Measurements from ENCODE around the gene TMEM217.

TMEM217 gene

GRCh38 chr6:37237789-37238188 lies 20.2 kb downstream of the TMEM217 start:
- Histone ChIP-seq H3K79me2 (ENCODE audit: insufficient read depth, low read length) (no peaks in the 10 kb centered on the region), H3K4me2 (ENCODE audit: low read length) (no peak overlapping the region), H3F3A (ENCODE audit: insufficient read depth, low read length) (no peaks in the 10 kb centered on the region), H3K9me3 (ENCODE audit: low read length) (no peaks in the 10 kb centered on the region), H3K36me3 (ENCODE audit: insufficient read depth, low read length) (no peaks in the 10 kb centered on the region), H3K9me2 (ENCODE audit: low read depth, low read length) (no peaks in the 10 kb centered on the region), H3K9ac (ENCODE audit: low read length) (no peak overlapping the region), H2AFZ (ENCODE audit: low read length) (no peak overlapping the region), H3K4me3 (ENCODE audit: low read depth, low read length, poor library complexity, severe bottlenecking) (no peak overlapping the region), H3K27me3 (ENCODE audit: insufficient read depth, low read length) (no peaks in the 10 kb centered on the region), H4K20me1 (ENCODE audit: insufficient read depth, low read length) (no peaks in the 10 kb centered on the region), H3K4me1 (ENCODE audit: insufficient read depth, low read length, severe bottlenecking) (peaks cover 12% of the 10 kb centered on the region), H3K27ac (ENCODE audit: low read depth, low read length, poor library complexity, severe bottlenecking) (no peak overlapping the region)
- TF ChIP-seq CTCF (IDR thresholded peaks at IDR 0.05; ENCODE audit: low read length) (no peak), EZH2 (IDR thresholded peaks at IDR 0.05; ENCODE audit: borderline replicate concordance, low read length) (no peak)

DNA sequence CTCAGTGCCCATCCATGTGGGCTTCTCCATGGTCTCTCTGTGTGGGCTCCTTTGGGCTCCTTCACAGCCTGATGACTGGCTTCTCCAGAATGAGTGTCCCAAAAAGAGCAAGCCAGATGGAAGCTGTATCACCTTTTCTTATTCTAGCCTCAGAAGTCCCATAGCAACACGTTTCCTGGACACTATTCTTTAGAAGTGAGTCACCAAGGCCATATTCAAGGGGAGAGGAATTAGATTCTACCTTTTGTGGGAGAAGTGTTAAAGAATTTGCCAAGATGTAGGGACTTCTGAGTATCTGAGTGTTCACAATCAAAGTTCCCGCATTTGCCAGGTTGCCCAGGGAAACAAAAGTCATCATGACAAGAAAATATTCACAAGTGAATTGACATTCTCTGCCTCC lies 21.0 kb downstream of the TMEM217 start:
- H4K20me1 ChIP-seq (ENCODE audit: insufficient read depth, low read length): no peaks in the 10 kb centered on the region
- H3K27me3 ChIP-seq (ENCODE audit: insufficient read depth, low read length): no peaks in the 10 kb centered on the region
- no peak overlapping the region for H3K4me2 ChIP-seq (ENCODE audit: low read length)
- no peak for TF ChIP-seq CTCF (IDR thresholded peaks at IDR 0.05; ENCODE audit: low read length)
- H3K36me3 ChIP-seq (ENCODE audit: insufficient read depth, low read length): no peaks in the 10 kb centered on the region
- H2AFZ ChIP-seq (ENCODE audit: low read length): no peak overlapping the region
- H3K4me3 ChIP-seq (ENCODE audit: low read depth, low read length, poor library complexity, severe bottlenecking): no peak overlapping the region
- H3K9me2 ChIP-seq (ENCODE audit: low read depth, low read length): no peaks in the 10 kb centered on the region
- H3K79me2 ChIP-seq (ENCODE audit: insufficient read depth, low read length): no peaks in the 10 kb centered on the region
- no peak overlapping the region for H3K9ac ChIP-seq (ENCODE audit: low read length)
- no peaks in the 10 kb centered on the region for H3K9me3 ChIP-seq (ENCODE audit: low read length)
- no peaks in the 10 kb centered on the region for H3F3A ChIP-seq (ENCODE audit: insufficient read depth, low read length)
- H3K4me1 ChIP-seq (ENCODE audit: insufficient read depth, low read length, severe bottlenecking): peaks cover 12% of the 10 kb centered on the region
- no peak overlapping the region for H3K27ac ChIP-seq (ENCODE audit: low read depth, low read length, poor library complexity, severe bottlenecking)

DNA sequence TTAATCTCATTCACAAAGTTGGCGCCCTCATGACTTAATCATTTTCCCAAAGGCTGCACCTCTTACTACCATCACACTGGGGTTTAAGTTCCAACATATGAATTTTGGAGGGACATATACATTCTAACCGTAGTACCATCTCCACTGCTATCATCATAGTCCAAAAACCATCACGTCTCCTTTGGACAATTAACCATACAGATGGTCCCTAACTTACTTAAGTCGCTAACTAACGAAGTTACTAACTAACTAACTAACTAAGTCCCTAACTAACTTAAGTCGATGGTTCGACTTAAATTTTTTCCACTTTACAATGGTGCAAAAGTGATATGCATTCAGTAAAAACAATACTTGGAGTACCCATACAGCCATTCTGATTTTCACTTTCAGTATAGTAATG lies 24.4 kb downstream of the TMEM217 start:
- no peak for TF ChIP-seq CTCF (IDR thresholded peaks at IDR 0.05; ENCODE audit: low read length)
- TF ChIP-seq EZH2 (IDR thresholded peaks at IDR 0.05; ENCODE audit: borderline replicate concordance, low read length): no peak
- Histone ChIP-seq H2AFZ (ENCODE audit: low read length) (no peak overlapping the region), H3F3A (ENCODE audit: insufficient read depth, low read length) (no peaks in the 10 kb centered on the region), H3K27me3 (ENCODE audit: insufficient read depth, low read length) (no peaks in the 10 kb centered on the region), H3K4me2 (ENCODE audit: low read length) (no peak overlapping the region), H3K36me3 (ENCODE audit: insufficient read depth, low read length) (no peaks in the 10 kb centered on the region), H3K9ac (ENCODE audit: low read length) (no peak overlapping the region), H3K9me3 (ENCODE audit: low read length) (no peaks in the 10 kb centered on the region), H3K27ac (ENCODE audit: low read depth, low read length, poor library complexity, severe bottlenecking) (no peak overlapping the region), H3K9me2 (ENCODE audit: low read depth, low read length) (no peaks in the 10 kb centered on the region), H4K20me1 (ENCODE audit: insufficient read depth, low read length) (no peaks in the 10 kb centered on the region), H3K4me3 (ENCODE audit: low read depth, low read length, poor library complexity, severe bottlenecking) (no peak overlapping the region), H3K4me1 (ENCODE audit: insufficient read depth, low read length, severe bottlenecking) (no peaks in the 10 kb centered on the region), H3K79me2 (ENCODE audit: insufficient read depth, low read length) (no peaks in the 10 kb centered on the region)

Measured in OCI-LY1 (cell line).